Measurements from ENCODE around the gene OVCA2. TPM values are rescaled to one million over a fixed set of nuclear protein-coding genes. Genes with fewer than 3 reads are reported as not detected.

OVCA2 gene
- polyA plus RNA-seq, 1 of the 3 experiments (the other 2 are of a cell fraction), result 59.2 TPM

- TF ChIP-seq MAX (IDR thresholded peaks at IDR 0.05; ENCODE audit: low read depth), result peak; percentile 68; the same call in 1 of the 2 replicates
These were observed at the start of gene OVCA2 (continued) for GRCh38 chr17:2041561-2042389.

GRCh38 chr17:1992541-1992940 lies 49.3 kb upstream of the OVCA2 start:
- TF ChIP-seq GABPA (IDR thresholded peaks at IDR 0.05; ENCODE audit: low read depth) (no peak), ELF1 (IDR thresholded peaks at IDR 0.05) (no peak), TAF1 (IDR thresholded peaks at IDR 0.05; ENCODE audit: borderline replicate concordance, low read depth, low read length) (no peak), RXRA (IDR thresholded peaks at IDR 0.05; ENCODE audit: borderline replicate concordance, low read depth) (no peak), RFX5 (IDR thresholded peaks at IDR 0.05; ENCODE audit: low read length) (no peak)
- no peaks in the 10 kb centered on the region for H4K20me1 ChIP-seq (ENCODE audit: insufficient read depth)
- no peak overlapping the region for H3K9ac ChIP-seq
- no peak overlapping the region for H2AFZ ChIP-seq (ENCODE audit: low read depth)
- H3K4me2 ChIP-seq, result no peak overlapping the region
- no peaks in the 10 kb centered on the region for H3K9me2 ChIP-seq
- H3K36me3 ChIP-seq (replicated peaks in 1 of 2; ENCODE audit: control insufficient read depth in 1 of 2, insufficient read depth in 2 of 2, low read length in 1 of 2), result no peaks in the 10 kb centered on the region
- no peaks in the 10 kb centered on the region for H3K79me2 ChIP-seq (ENCODE audit: insufficient read depth)
- H3F3A ChIP-seq (replicated peaks; ENCODE audit: insufficient read depth), result peaks cover 14% of the 10 kb centered on the region
- H3K9me3 ChIP-seq, result no peaks in the 10 kb centered on the region
- 82% methylated on average over 6 of the region's 10 CpGs for WGBS (ENCODE audit: low lambda C conversion rate)
- H3K27ac ChIP-seq (ENCODE audit: low read depth in 2 of 2, low read length in 1 of 2), result no peak overlapping the region
- no peaks in the 10 kb centered on the region for H3K27me3 ChIP-seq (ENCODE audit: insufficient read depth)
- no peak for DNase-seq
- CTCF ChIA-PET, result no interaction called here
- POLR2A ChIA-PET, result no interaction called here
- H3K4me3 ChIP-seq (ENCODE audit: low read depth in 2 of 2, low read length in 1 of 2), result no peak overlapping the region
- peaks cover 4 to 21% of the 10 kb centered on the region in 2 experiments; a peak in 2 of 4 replicates for H3K4me1 ChIP-seq (ENCODE audit: control insufficient read depth in 1 of 2, insufficient read depth in 2 of 2, low read depth in 1 of 2, low read length in 1 of 2)

- POLR2A ChIA-PET, result no interaction called here
- CTCF ChIA-PET, result interaction anchor here (2.9 kb wide), 1 partner anchor 31 kb away, joined by 23 read pairs; the partner anchor contains the start of gene RTN4RL1
- peaks cover 0 to 27% of the 10 kb centered on the region in 2 experiments; a peak in 1 of 4 replicates for H3K4me1 ChIP-seq (ENCODE audit: control insufficient read depth in 1 of 2, insufficient read depth in 2 of 2, low read depth in 1 of 2, low read length in 1 of 2)
- H3K9ac ChIP-seq, result no peak overlapping the region
- peaks cover 3% of the 10 kb centered on the region for H3F3A ChIP-seq (replicated peaks; ENCODE audit: insufficient read depth)
- no peaks in the 10 kb centered on the region for H3K36me3 ChIP-seq (replicated peaks in 1 of 2; ENCODE audit: control insufficient read depth in 1 of 2, insufficient read depth in 2 of 2, low read length in 1 of 2)
- WGBS (ENCODE audit: low lambda C conversion rate), result 88% methylated on average over 4 of the region's 4 CpGs
- no peaks in the 10 kb centered on the region for H4K20me1 ChIP-seq (ENCODE audit: insufficient read depth)
- H3K9me2 ChIP-seq, result no peaks in the 10 kb centered on the region
- TF ChIP-seq RAD21 (IDR thresholded peaks at IDR 0.05; ENCODE audit: low read length) (no peak), GABPA (IDR thresholded peaks at IDR 0.05; ENCODE audit: low read depth) (no peak), NRF1 (IDR thresholded peaks at IDR 0.05; ENCODE audit: low read depth, low read length) (no peak), ELF1 (IDR thresholded peaks at IDR 0.05) (no peak), RXRA (IDR thresholded peaks at IDR 0.05; ENCODE audit: borderline replicate concordance, low read depth) (no peak), SMC3 (IDR thresholded peaks at IDR 0.05; ENCODE audit: low read depth, low read length) (no peak), TEAD4 (IDR thresholded peaks at IDR 0.05; ENCODE audit: borderline replicate concordance, insufficient read depth) (no peak), REST (IDR thresholded peaks at IDR 0.05; ENCODE audit: low read depth, low read length) (no peak), TCF12 (IDR thresholded peaks at IDR 0.05) (no peak), USF1 (IDR thresholded peaks at IDR 0.05; ENCODE audit: borderline replicate concordance, low read depth) (no peak), PBX3 (IDR thresholded peaks at IDR 0.05) (no peak), MEF2A (IDR thresholded peaks at IDR 0.05; ENCODE audit: borderline replicate concordance, low read depth) (no peak), RFX5 (IDR thresholded peaks at IDR 0.05; ENCODE audit: low read length) (no peak), NFIC (IDR thresholded peaks at IDR 0.05; ENCODE audit: borderline replicate concordance) (no peak), FOSL2 (IDR thresholded peaks at IDR 0.05; ENCODE audit: borderline replicate concordance, low read depth) (no peak), FOXJ3 (CRISPR knock-in tag; IDR thresholded peaks at IDR 0.05) (no peak), IRF3 (IDR thresholded peaks at IDR 0.05; ENCODE audit: low read depth, low read length) (no peak)
- no peaks in the 10 kb centered on the region for H3K79me2 ChIP-seq (ENCODE audit: insufficient read depth)
- no peak overlapping the region for H3K4me2 ChIP-seq
- DNase-seq, result no peak
- H3K4me3 ChIP-seq (ENCODE audit: low read depth in 2 of 2, low read length in 1 of 2), result no peak overlapping the region
- no peaks in the 10 kb centered on the region for H3K27me3 ChIP-seq (ENCODE audit: insufficient read depth)
- no peaks in the 10 kb centered on the region for H3K9me3 ChIP-seq
- H3K27ac ChIP-seq (ENCODE audit: low read depth in 2 of 2, low read length in 1 of 2), result no peak overlapping the region
- H2AFZ ChIP-seq (ENCODE audit: low read depth), result no peak overlapping the region
These were observed 47.1 kb upstream of the OVCA2 start for GRCh38 chr17:1994707-1995106.

Data from SK-N-SH (cell line).